ENCODE data around the gene SPECC1L.

The SPECC1L gene

GRCh38 chr22:24370401-24370800, 99.8 kb downstream of the SPECC1L start:
- H3K4me3 ChIP-seq (ENCODE audit: low read depth, low read length), result no peak overlapping the region
- TF ChIP-seq CTCF (IDR thresholded peaks at IDR 0.05; ENCODE audit: low read depth, low read length), result no peak

GRCh38 chr22:24376002-24376401, 105.4 kb downstream of the SPECC1L start:
- no peak for TF ChIP-seq CTCF (IDR thresholded peaks at IDR 0.05; ENCODE audit: low read depth, low read length)
- no peak overlapping the region for H3K4me3 ChIP-seq (ENCODE audit: low read depth, low read length)

GRCh38 chr22:24376586-24376985, 106.0 kb downstream of the SPECC1L start:
- no peak overlapping the region for H3K4me3 ChIP-seq (ENCODE audit: low read depth, low read length)
- TF ChIP-seq CTCF (IDR thresholded peaks at IDR 0.05; ENCODE audit: low read depth, low read length), result no peak

- no peak overlapping the region for H3K4me3 ChIP-seq (ENCODE audit: low read depth, low read length)
- no peak for TF ChIP-seq CTCF (IDR thresholded peaks at IDR 0.05; ENCODE audit: low read depth, low read length)
Observed at GRCh38 chr22:24379536-24379935, 108.9 kb downstream of the SPECC1L start.

GRCh38 chr22:24380220-24380904, 109.7 kb downstream of the SPECC1L start:
- no peak for TF ChIP-seq CTCF (IDR thresholded peaks at IDR 0.05; ENCODE audit: low read depth, low read length)
- H3K4me3 ChIP-seq (ENCODE audit: low read depth, low read length), result no peak overlapping the region

GRCh38 chr22:24380905-24381230, 110.2 kb downstream of the SPECC1L start:
- no peak for TF ChIP-seq CTCF (IDR thresholded peaks at IDR 0.05; ENCODE audit: low read depth, low read length)

GRCh38 chr22:24383061-24383460, 112.4 kb downstream of the SPECC1L start:
- H3K4me3 ChIP-seq (ENCODE audit: low read depth, low read length), result no peak overlapping the region
- TF ChIP-seq CTCF (IDR thresholded peaks at IDR 0.05; ENCODE audit: low read depth, low read length), result no peak

More at GRCh38 chr22:24380905-24381230, 110.2 kb downstream of the SPECC1L start:
- no peak overlapping the region for H3K4me3 ChIP-seq (ENCODE audit: low read depth, low read length)
